A549 (cell line): ENCODE results near the gene NUDT9. TPM values are rescaled to one million over a fixed set of nuclear protein-coding genes. Genes with fewer than 3 reads are reported as not detected.
"Not testable (repeated sequence)": the region's sequence is repeated elsewhere in the genome, so short reads cannot be mapped to it uniquely, and the experiment has no call there.

ENCODE experiments used
- ATAC-seq, 2 experiments: fragments of 200-7000 bp in 1 of 2; fragments of >200 bp in 1 of 2; cut with Nextera tagmentation in 1 of 2; cut with Tn5 transposase in 1 of 2; 3 replicates each; pipeline versions ENCODE4 v1.8.0 to v1.9.1; 2018 to 2020; ENCODE audit warnings: mild to moderate bottlenecking in 1 of 2, moderate library complexity in 1 of 2
- CTCF ChIA-PET: fragments of 300-600 bp; sonication (Branson Sonifier 250); formaldehyde crosslinking; extraction: SDS; loops from one replicate; lab custom pipeline; 2021; ENCODE audit warnings: antibody characterized with exemption, inconsistent platforms; lab: Yijun Ruan, JAX
- POLR2A ChIA-PET: fragments of 350-600 bp; formaldehyde crosslinking; extraction: SDS; loops from one replicate; lab custom pipeline; 2021; ENCODE audit warnings: antibody characterized with exemption, inconsistent platforms; lab: Yijun Ruan, JAX
- DNase-seq, 2 experiments: peaks; one replicate each; pipeline versions ENCODE4 v3.0.0 to v3.0.0-alpha.2; 2011 to 2016; ENCODE audit warnings: low read depth in 1 of 2, low spot score in 1 of 2
- FAIRE-seq: peaks from 2 replicates; lab custom pipeline; 2011; peaks lifted over from hg19 to GRCh38; lab: Jason Lieb, UNC
- H3K27ac ChIP-seq, 2 experiments: fragments of >200 bp; sonication (Bioruptor Twin); formaldehyde crosslinking; 3 replicates each; pipeline ENCODE4 v1.5.1; 2016 to 2017
- H3K4me1 ChIP-seq: fragments of >200 bp; sonication (Bioruptor Twin); formaldehyde crosslinking; 3 replicates; pipeline ENCODE4 v1.6.1; 2016
- H3K4me2 ChIP-seq: fragments of >200 bp; sonication (Bioruptor Twin); formaldehyde crosslinking; 3 replicates; pipeline ENCODE4 v1.6.1; 2016
- H3K4me3 ChIP-seq: fragments of >200 bp; sonication (Bioruptor Twin); formaldehyde crosslinking; 3 replicates; pipeline ENCODE4 v1.5.1; 2016
- H3K9me3 ChIP-seq: fragments of >200 bp; sonication (Bioruptor Twin); formaldehyde crosslinking; 3 replicates; pipeline ENCODE4 v1.6.1; 2016
- BHLHE40 ChIP-seq: IDR thresholded peaks from 2 replicates; pipeline ENCODE4 v1.6.1; 2012; ENCODE audit warnings: low read depth, low read length, inconsistent platforms
- CBX2 ChIP-seq: fragments of 200-600 bp; sonication (generic); IDR thresholded peaks from 2 replicates; pipeline ENCODE4 v1.6.1; 2016; ENCODE audit warnings: low read depth, mild to moderate bottlenecking, borderline replicate concordance
- CBX8 ChIP-seq: fragments of 200-600 bp; sonication (generic); IDR thresholded peaks from 2 replicates; pipeline ENCODE4 v1.6.1; 2016
- CEBPB ChIP-seq, 2 experiments: fragments of >200 bp in 1 of 2; sonication (Bioruptor Twin) in 1 of 2; formaldehyde crosslinking in 1 of 2; IDR thresholded peaks; 2 replicates each; pipeline ENCODE4 v1.6.1; 2012 to 2016
- CHD2 ChIP-seq: fragments of 150-350 bp; IDR thresholded peaks from 2 replicates; pipeline ENCODE4 v1.6.1; 2014; ENCODE audit warnings: low read length; ENCODE audit not compliant: partially characterized antibody
- ESRRA ChIP-seq: fragments of 150-350 bp; IDR thresholded peaks from 2 replicates; pipeline ENCODE4 v1.6.1; 2014; ENCODE audit warnings: mild to moderate bottlenecking, low read length, borderline replicate concordance
- FOSB ChIP-seq: fragments of 250-450 bp; sonication (Bioruptor Pico); IDR thresholded peaks from 2 replicates; pipeline ENCODE4 v1.5.0; 2020; ENCODE audit warnings: mild to moderate bottlenecking, moderate library complexity
- FOXS1 ChIP-seq: fragments of 250-450 bp; sonication (Bioruptor Pico); IDR thresholded peaks from 2 replicates; pipeline ENCODE4 v1.5.0; 2020; ENCODE audit warnings: mild to moderate bottlenecking, moderate library complexity
- GATA3 ChIP-seq: IDR thresholded peaks from 2 replicates; pipeline ENCODE4 v1.6.1; 2012; ENCODE audit warnings: borderline replicate concordance
- HDAC2 ChIP-seq: fragments of 200-600 bp; sonication (generic); IDR thresholded peaks from 2 replicates; pipeline ENCODE4 v1.6.1; 2016
- HOXB13 ChIP-seq: fragments of 250-450 bp; sonication (Bioruptor Pico); IDR thresholded peaks from 2 replicates; pipeline ENCODE4 v1.5.0; 2020; ENCODE audit warnings: low read depth, mild to moderate bottlenecking, moderate library complexity
- HOXB5 ChIP-seq: fragments of 250-450 bp; sonication (Bioruptor Pico); IDR thresholded peaks from 2 replicates; pipeline ENCODE4 v1.5.0; 2020; ENCODE audit warnings: mild to moderate bottlenecking, moderate library complexity
- KDM1A ChIP-seq: fragments of 200-600 bp; sonication (generic); IDR thresholded peaks from 2 replicates; pipeline ENCODE4 v1.6.1; 2016; ENCODE audit warnings: low read depth, mild to moderate bottlenecking
- NFE2L2 ChIP-seq: fragments of 150-350 bp; conservative IDR thresholded peaks from 2 replicates; pipeline ENCODE4 v1.6.1; 2014; ENCODE audit warnings: low read length
- NPAS2 ChIP-seq: fragments of 250-450 bp; sonication (Bioruptor Pico); IDR thresholded peaks from 2 replicates; pipeline ENCODE4 v1.8.0; 2022; ENCODE audit warnings: mild to moderate bottlenecking, moderate library complexity, borderline replicate concordance
- NR3C1 ChIP-seq: fragments of >200 bp; sonication (Bioruptor Twin); formaldehyde crosslinking; IDR thresholded peaks from 3 replicates; pipeline ENCODE4 v1.6.1; 2017
- PHF8 ChIP-seq: fragments of 200-600 bp; sonication (generic); IDR thresholded peaks from 2 replicates; pipeline ENCODE4 v1.6.1; 2016; ENCODE audit warnings: low read depth, mild to moderate bottlenecking, antibody characterized with exemption, moderate library complexity, borderline replicate concordance
- RARB ChIP-seq: fragments of 250-450 bp; sonication (Bioruptor Pico); IDR thresholded peaks from 2 replicates; pipeline ENCODE4 v1.8.0; 2021; ENCODE audit warnings: mild to moderate bottlenecking, moderate library complexity
- RCOR1 ChIP-seq: fragments of 150-350 bp; IDR thresholded peaks from 2 replicates; pipeline ENCODE4 v1.6.1; 2014; ENCODE audit warnings: antibody characterized with exemption, low read length, low read depth
- RFX5 ChIP-seq: fragments of 450-650 bp; IDR thresholded peaks from 2 replicates; pipeline ENCODE4 v1.7.1; 2014; ENCODE audit warnings: antibody characterized with exemption, mild to moderate bottlenecking, moderate library complexity
- SMC3 ChIP-seq: fragments of >200 bp; sonication (Bioruptor Twin); formaldehyde crosslinking; IDR thresholded peaks from 3 replicates; pipeline ENCODE4 v1.6.1; 2018; ENCODE audit warnings: inconsistent platforms
- SREBF2 ChIP-seq: fragments of 450-650 bp; IDR thresholded peaks from 2 replicates; pipeline ENCODE4 v1.6.1; 2014; ENCODE audit warnings: mild to moderate bottlenecking, moderate library complexity
- ZNF302 ChIP-seq: fragments of 250-450 bp; sonication (Bioruptor Pico); IDR thresholded peaks from 2 replicates; pipeline ENCODE4 v1.9.0; 2021; ENCODE audit warnings: inconsistent platforms, mild to moderate bottlenecking, moderate library complexity
- ZSCAN20 ChIP-seq: fragments of 250-450 bp; sonication (Bioruptor Pico); IDR thresholded peaks from 2 replicates; pipeline ENCODE4 v1.8.0; 2022; ENCODE audit warnings: mild to moderate bottlenecking, moderate library complexity
- WGBS: methylation state at CpG from one replicate; pipeline ENCODE4 v1.1.6; 2017; ENCODE audit errors: missing lambda C conversion rate; 5-methylcytosine and 5-hydroxymethylcytosine counted together
- polyA plus RNA-seq, 4 experiments: library from polyadenylated mRNA; depleted of rRNA in 3 of 4; stranded (reverse); fragments of >200 nt; fragmentation: RNase III in 1 of 4; extraction: RNeasy Plus Mini Kit Qiagen cat#74134 plus additional on column Dnase treatment in 1 of 4; gene quantifications; 2 replicates in 3 of 4; 3 replicates in 1 of 4; pipeline ENCODE4 v1.2.3, GENCODE V29; 2011 to 2017
- TF ChIP-seq, protein P1 (sequence below): fragments of 150-350 bp; IDR thresholded peaks from 2 replicates; pipeline ENCODE4 v1.6.1; 2014; ENCODE audit warnings: low read depth, mild to moderate bottlenecking, low read length
- TF ChIP-seq, protein P2 (sequence below): fragments of 250-450 bp; sonication (Bioruptor Pico); IDR thresholded peaks from 2 replicates; pipeline ENCODE4 v1.5.0; 2021; ENCODE audit warnings: mild to moderate bottlenecking, moderate library complexity, borderline replicate concordance
- TF ChIP-seq, protein P3 (sequence below): IDR thresholded peaks from 2 replicates; pipeline ENCODE4 v1.6.1; 2012; ENCODE audit warnings: low read depth, borderline replicate concordance
- TF ChIP-seq, protein P4 (sequence below): fragments of >200 bp; sonication (Bioruptor Twin); formaldehyde crosslinking; IDR thresholded peaks from 3 replicates; pipeline ENCODE4 v1.5.1; 2016
- TF ChIP-seq, protein P5 (sequence below): fragments of >200 bp; sonication (Bioruptor Twin); formaldehyde crosslinking; IDR thresholded peaks from 2 replicates; pipeline ENCODE4 v1.6.1; 2016

Gene NUDT9
- polyA plus RNA-seq, 2 of the 4 experiments (the other 2 are of a cell fraction) = 36.7 to 44.0 TPM

DNA sequence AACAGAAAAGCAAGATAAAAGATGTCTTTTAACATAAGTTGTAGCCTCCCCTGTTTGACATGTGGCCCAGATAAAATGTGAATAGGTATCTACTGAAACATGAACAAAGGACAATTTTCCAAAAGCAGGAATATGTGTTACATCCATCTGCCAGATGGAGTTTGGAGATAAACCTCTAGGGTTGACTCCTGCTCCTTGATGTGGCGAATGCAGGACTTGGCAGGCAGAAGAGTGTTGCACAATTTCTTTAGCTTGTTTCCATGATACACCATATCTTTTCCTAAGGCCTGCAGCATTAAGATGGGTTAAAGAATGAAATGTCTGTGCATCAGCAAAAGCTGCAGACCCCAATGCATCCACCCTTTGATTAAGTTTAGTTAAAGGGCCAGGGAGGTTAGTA is 18.6 kb upstream of the NUDT9 start:
- WGBS = 58% methylated on average over 1 of the region's 1 CpG
- POLR2A ChIA-PET, H3K9me3 ChIP-seq, H3K27ac ChIP-seq, FAIRE-seq, H3K4me1 ChIP-seq, H3K4me2 ChIP-seq, ATAC-seq, DNase-seq, H3K4me3 ChIP-seq: not testable (repeated sequence)
- CTCF ChIA-PET = interaction anchor here (1.6 kb wide), 1 partner anchor 12 kb away, joined by 7 read pairs; the partner anchor contains the start of gene HSD17B11
- peak; percentile 13 to 27; a peak in 2 of 4 replicates for TF ChIP-seq CEBPB (IDR thresholded peaks at IDR 0.05)

DNA sequence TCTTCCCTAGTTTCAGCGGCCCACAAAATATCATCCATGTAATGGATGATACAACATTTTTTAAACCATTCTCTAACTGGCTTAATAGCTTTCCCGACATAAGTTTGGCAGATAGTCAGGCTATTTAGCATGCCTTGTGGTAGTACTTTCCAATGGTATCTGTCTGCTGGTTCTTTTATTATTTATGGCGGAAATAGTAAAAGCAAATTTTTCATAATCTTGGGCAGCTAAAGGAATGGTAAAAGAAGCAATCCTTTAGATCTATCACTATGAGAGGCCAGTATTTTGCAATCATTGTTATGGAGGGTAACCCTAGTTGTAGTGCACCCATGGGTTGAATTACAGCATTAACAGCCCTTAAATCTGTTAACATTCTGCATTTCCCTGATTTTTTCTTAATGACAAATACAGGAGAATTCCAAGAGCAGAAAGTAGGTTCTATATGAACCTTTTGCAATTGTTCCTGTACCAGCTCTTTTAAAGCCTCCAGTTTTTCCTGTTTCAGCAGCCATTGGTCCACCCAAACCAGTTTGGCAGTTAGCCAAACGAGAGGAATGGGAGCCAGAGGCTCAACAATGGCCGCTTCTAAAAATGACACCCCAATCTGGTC is 17.1 kb upstream of the NUDT9 start:
- 73% methylated on average over 5 of the region's 5 CpGs for WGBS
- Histone ChIP-seq H3K4me1 (peaks cover 14% of the 10 kb centered on the region), H3K4me3 (no peak overlapping the region), H3K9me3 (no peaks in the 10 kb centered on the region), H3K27ac (no peak overlapping the region), H3K4me2 (no peak overlapping the region)
- ATAC-seq (no peak), DNase-seq (no peak), FAIRE-seq (no peak)
- ChIA-PET POLR2A (no interaction called here), CTCF (interaction anchor here (0.8 kb wide), 1 partner anchor 11 kb away, joined by 3 read pairs; no protein-coding TSS in a partner anchor)
- TF ChIP-seq CBX8 (no peak), RARB (CRISPR knock-in tag) (no peak), CHD2 (no peak), SMC3 (no peak), GATA3 (no peak), PHF8 (no peak), NPAS2 (no peak), CBX2 (no peak), HOXB13 (CRISPR knock-in tag) (no peak), SREBF2 (no peak), HDAC2 (no peak), BHLHE40 (no peak), FOXS1 (CRISPR knock-in tag) (no peak), ESRRA (no peak), ZSCAN20 (CRISPR knock-in tag) (no peak), NFE2L2 (no peak)
- TF ChIP-seq, protein P1, sequence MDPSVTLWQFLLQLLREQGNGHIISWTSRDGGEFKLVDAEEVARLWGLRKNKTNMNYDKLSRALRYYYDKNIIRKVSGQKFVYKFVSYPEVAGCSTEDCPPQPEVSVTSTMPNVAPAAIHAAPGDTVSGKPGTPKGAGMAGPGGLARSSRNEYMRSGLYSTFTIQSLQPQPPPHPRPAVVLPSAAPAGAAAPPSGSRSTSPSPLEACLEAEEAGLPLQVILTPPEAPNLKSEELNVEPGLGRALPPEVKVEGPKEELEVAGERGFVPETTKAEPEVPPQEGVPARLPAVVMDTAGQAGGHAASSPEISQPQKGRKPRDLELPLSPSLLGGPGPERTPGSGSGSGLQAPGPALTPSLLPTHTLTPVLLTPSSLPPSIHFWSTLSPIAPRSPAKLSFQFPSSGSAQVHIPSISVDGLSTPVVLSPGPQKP = no peak
- TF ChIP-seq, protein P2, sequence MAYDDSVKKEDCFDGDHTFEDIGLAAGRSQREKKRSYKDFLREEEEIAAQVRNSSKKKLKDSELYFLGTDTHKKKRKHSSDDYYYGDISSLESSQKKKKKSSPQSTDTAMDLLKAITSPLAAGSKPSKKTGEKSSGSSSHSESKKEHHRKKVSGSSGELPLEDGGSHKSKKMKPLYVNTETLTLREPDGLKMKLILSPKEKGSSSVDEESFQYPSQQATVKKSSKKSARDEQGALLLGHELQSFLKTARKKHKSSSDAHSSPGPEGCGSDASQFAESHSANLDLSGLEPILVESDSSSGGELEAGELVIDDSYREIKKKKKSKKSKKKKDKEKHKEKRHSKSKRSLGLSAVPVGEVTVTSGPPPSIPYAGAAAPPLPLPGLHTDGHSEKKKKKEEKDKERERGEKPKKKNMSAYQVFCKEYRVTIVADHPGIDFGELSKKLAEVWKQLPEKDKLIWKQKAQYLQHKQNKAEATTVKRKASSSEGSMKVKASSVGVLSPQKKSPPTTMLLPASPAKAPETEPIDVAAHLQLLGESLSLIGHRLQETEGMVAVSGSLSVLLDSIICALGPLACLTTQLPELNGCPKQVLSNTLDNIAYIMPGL = no peak

DNA sequence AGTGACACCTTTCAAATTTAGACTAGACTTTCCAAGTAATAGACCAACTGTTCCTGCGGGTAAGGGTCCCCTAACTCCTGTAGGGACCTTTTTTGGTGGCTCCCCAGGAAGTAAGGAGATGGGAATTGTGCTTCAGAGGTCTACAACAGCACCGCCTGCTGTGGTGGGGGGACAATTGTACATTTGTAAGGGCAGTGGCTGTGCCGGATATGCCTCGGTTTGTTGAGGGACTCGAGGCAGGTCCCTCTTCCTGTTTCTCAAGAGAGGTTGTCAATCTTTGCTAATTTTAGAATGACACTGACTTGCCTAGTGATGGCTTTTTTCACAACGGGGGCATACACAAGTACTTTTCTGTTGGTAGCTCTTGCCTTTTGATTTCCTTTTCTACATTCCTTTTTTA is 15.9 kb upstream of the NUDT9 start:
- ChIA-PET CTCF (no interaction called here), POLR2A (no interaction called here)
- 69% methylated on average over 6 of the region's 6 CpGs for WGBS
- Histone ChIP-seq H3K4me2 (no peak overlapping the region), H3K4me1 (peaks cover 19% of the 10 kb centered on the region), H3K27ac (no peak overlapping the region), H3K4me3 (no peak overlapping the region), H3K9me3 (no peaks in the 10 kb centered on the region)
- FAIRE-seq = no peak
- ATAC-seq = no peak
- TF ChIP-seq BHLHE40 (no peak), SMC3 (no peak), RFX5 (no peak), HDAC2 (no peak), CHD2 (no peak), HOXB5 (CRISPR knock-in tag) (no peak), NR3C1 (no peak), KDM1A (no peak), RCOR1 (no peak), SREBF2 (no peak), FOSB (CRISPR knock-in tag) (no peak), ZNF302 (CRISPR knock-in tag) (no peak)
- TF ChIP-seq, protein P3, sequence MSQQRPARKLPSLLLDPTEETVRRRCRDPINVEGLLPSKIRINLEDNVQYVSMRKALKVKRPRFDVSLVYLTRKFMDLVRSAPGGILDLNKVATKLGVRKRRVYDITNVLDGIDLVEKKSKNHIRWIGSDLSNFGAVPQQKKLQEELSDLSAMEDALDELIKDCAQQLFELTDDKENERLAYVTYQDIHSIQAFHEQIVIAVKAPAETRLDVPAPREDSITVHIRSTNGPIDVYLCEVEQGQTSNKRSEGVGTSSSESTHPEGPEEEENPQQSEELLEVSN = no peak
- TF ChIP-seq, protein P4, sequence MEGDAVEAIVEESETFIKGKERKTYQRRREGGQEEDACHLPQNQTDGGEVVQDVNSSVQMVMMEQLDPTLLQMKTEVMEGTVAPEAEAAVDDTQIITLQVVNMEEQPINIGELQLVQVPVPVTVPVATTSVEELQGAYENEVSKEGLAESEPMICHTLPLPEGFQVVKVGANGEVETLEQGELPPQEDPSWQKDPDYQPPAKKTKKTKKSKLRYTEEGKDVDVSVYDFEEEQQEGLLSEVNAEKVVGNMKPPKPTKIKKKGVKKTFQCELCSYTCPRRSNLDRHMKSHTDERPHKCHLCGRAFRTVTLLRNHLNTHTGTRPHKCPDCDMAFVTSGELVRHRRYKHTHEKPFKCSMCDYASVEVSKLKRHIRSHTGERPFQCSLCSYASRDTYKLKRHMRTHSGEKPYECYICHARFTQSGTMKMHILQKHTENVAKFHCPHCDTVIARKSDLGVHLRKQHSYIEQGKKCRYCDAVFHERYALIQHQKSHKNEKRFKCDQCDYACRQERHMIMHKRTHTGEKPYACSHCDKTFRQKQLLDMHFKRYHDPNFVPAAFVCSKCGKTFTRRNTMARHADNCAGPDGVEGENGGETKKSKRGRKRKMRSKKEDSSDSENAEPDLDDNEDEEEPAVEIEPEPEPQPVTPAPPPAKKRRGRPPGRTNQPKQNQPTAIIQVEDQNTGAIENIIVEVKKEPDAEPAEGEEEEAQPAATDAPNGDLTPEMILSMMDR = no peak
- TF ChIP-seq, protein P5, sequence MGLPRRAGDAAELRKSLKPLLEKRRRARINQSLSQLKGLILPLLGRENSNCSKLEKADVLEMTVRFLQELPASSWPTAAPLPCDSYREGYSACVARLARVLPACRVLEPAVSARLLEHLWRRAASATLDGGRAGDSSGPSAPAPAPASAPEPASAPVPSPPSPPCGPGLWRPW = no peak
- DNase-seq = no peak
